ENCODE results near the gene PELI1. TPM values are rescaled to one million over a fixed set of nuclear protein-coding genes. Genes with fewer than 3 reads are reported as not detected.

Gene PELI1
- total and polyA plus RNA-seq, 2 of the 8 experiments (the other 6 are each of a cell fraction or from before 2014, with no cell fraction given) = 21.8 to 57.1 TPM

DNA sequence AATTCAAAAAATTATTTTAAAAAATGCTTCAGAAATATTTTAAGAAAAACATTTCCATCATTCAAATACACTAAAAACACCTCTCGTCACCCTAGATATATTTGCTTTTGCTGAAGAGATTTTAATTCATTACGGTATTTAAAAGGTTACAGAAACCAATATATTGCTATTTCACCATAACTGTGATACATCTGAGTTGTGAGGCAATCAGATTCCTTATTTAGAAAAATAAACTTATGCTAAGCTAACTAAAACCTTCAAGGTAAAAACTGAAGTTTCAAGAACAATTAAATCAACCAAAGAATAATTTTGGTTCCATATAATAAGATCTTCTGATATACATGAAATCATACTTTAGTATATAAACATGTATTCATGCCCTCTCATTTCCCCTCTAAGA, 32.8 kb downstream of the PELI1 start (continued):
- TF ChIP-seq ATF2 (IDR thresholded peaks at IDR 0.05; ENCODE audit: low read length) (no peak), SAP30 (IDR thresholded peaks at IDR 0.05; ENCODE audit: insufficient read depth, insufficient replicate concordance, low read length) (no peak), CREB1 (IDR thresholded peaks at IDR 0.05) (no peak), HDAC6 (IDR thresholded peaks at IDR 0.05; ENCODE audit: low read depth, low read length) (no peak), BACH1 (IDR thresholded peaks at IDR 0.05; ENCODE audit: low read length) (no peak), TCF12 (IDR thresholded peaks at IDR 0.05; ENCODE audit: low read depth, low read length) (no peak), EZH2 (IDR thresholded peaks at IDR 0.05; ENCODE audit: low read depth, low read length, severe bottlenecking) (no peak), NANOG (IDR thresholded peaks at IDR 0.05; ENCODE audit: insufficient read depth, low read depth, low read length, poor library complexity, severe bottlenecking) (no peak)
